Measurements from ENCODE around the gene ANXA8. TPM values are rescaled to one million over a fixed set of nuclear protein-coding genes. Genes with fewer than 3 reads are reported as not detected.
"Not testable (repeated sequence)": the region's sequence is repeated elsewhere in the genome, so short reads cannot be mapped to it uniquely, and the experiment has no call there.

Gene ANXA8
- polyA plus RNA-seq, 1 experiment, result 0.27 TPM

GRCh38 chr10:47461261-47461687, 22.6 kb downstream of the ANXA8 start:
- CTCF ChIA-PET; H3K27me3 ChIP-seq (ENCODE audit: control insufficient read depth, insufficient read depth, low read length); H3K36me3 ChIP-seq (ENCODE audit: control insufficient read depth, insufficient read depth, low read length); POLR2A ChIA-PET; H3K4me3 ChIP-seq (ENCODE audit: low read depth, low read length): not testable (repeated sequence)
- peak; percentile 4 for DNase-seq (ENCODE audit: low read depth)
- TF ChIP-seq CTCF (IDR thresholded peaks at IDR 0.05; ENCODE audit: insufficient read depth, low read depth, low read length), result peak; percentile 48

- POLR2A ChIA-PET, result no interaction called here
- no peak for TF ChIP-seq CTCF (IDR thresholded peaks at IDR 0.05; ENCODE audit: insufficient read depth, low read depth, low read length)
- peaks cover 2% of the 10 kb centered on the region; the same call in 1 of the 2 replicates for H3K27me3 ChIP-seq (ENCODE audit: control insufficient read depth, insufficient read depth, low read length)
- DNase-seq (ENCODE audit: low read depth), result peak; percentile 19
- CTCF ChIA-PET, result interaction anchor here (0.7 to 1.0 kb wide), 2 partner anchors 26 to 804 kb away, joined by 3 to 4 read pairs; no protein-coding TSS in a partner anchor
- H3K4me3 ChIP-seq (ENCODE audit: low read depth, low read length), result no peak overlapping the region
- no peaks in the 10 kb centered on the region for H3K36me3 ChIP-seq (ENCODE audit: control insufficient read depth, insufficient read depth, low read length)
Observed at GRCh38 chr10:47458466-47459154, 25.3 kb downstream of the ANXA8 start.

GRCh38 chr10:47457826-47458225, 26.1 kb downstream of the ANXA8 start:
- ChIA-PET POLR2A (no interaction called here), CTCF (interaction anchor here (1.0 kb wide), 1 partner anchor 25 kb away, joined by 3 read pairs; no protein-coding TSS in a partner anchor)
- no peaks in the 10 kb centered on the region for H3K36me3 ChIP-seq (ENCODE audit: control insufficient read depth, insufficient read depth, low read length)
- no peak overlapping the region for H3K4me3 ChIP-seq (ENCODE audit: low read depth, low read length)
- H3K27me3 ChIP-seq (ENCODE audit: control insufficient read depth, insufficient read depth, low read length), result peaks cover 6% of the 10 kb centered on the region
- no peak for DNase-seq (ENCODE audit: low read depth)
- TF ChIP-seq CTCF (IDR thresholded peaks at IDR 0.05; ENCODE audit: insufficient read depth, low read depth, low read length), result no peak

GRCh38 chr10:47457528-47457820, 26.4 kb downstream of the ANXA8 start:
- Histone ChIP-seq H3K4me3 (ENCODE audit: low read depth, low read length) (no peak overlapping the region), H3K36me3 (ENCODE audit: control insufficient read depth, insufficient read depth, low read length) (no peaks in the 10 kb centered on the region), H3K27me3 (ENCODE audit: control insufficient read depth, insufficient read depth, low read length) (peaks cover 6% of the 10 kb centered on the region)
- POLR2A ChIA-PET, result no interaction called here
- TF ChIP-seq CTCF (IDR thresholded peaks at IDR 0.05; ENCODE audit: insufficient read depth, low read depth, low read length), result no peak
- CTCF ChIA-PET, result no interaction called here
- no peak for DNase-seq (ENCODE audit: low read depth)

- no peak for DNase-seq (ENCODE audit: low read depth)
- peaks cover 6% of the 10 kb centered on the region for H3K27me3 ChIP-seq (ENCODE audit: control insufficient read depth, insufficient read depth, low read length)
- ChIA-PET POLR2A (no interaction called here), CTCF (interaction anchor here (1.1 to 1.4 kb wide), 2 partner anchors 19 to 95 kb away, joined by 4 read pairs; no protein-coding TSS in a partner anchor)
- TF ChIP-seq CTCF (IDR thresholded peaks at IDR 0.05; ENCODE audit: insufficient read depth, low read depth, low read length), result no peak
- H3K4me3 ChIP-seq (ENCODE audit: low read depth, low read length), result no peak overlapping the region
- H3K36me3 ChIP-seq (ENCODE audit: control insufficient read depth, insufficient read depth, low read length), result no peaks in the 10 kb centered on the region
Observed at GRCh38 chr10:47456794-47457527, 27.0 kb downstream of the ANXA8 start.

Data from BJ (cell line).